SK-N-SH (cell line): Measurements from ENCODE around the gene CTBP1.

Source experiments
- CTCF ChIP-seq: fragments of 200-600 bp; sonication (generic); IDR thresholded peaks from 2 replicates; pipeline ENCODE4 v1.6.1; 2017; ENCODE audit warnings: antibody characterized with exemption, mild to moderate bottlenecking, moderate library complexity
- EP300 ChIP-seq, 2 experiments: IDR thresholded peaks; 2 replicates each; pipeline versions ENCODE4 v1.4.0 to v1.6.1; 2012; ENCODE audit warnings: borderline replicate concordance in 1 of 2, low read depth in 1 of 2, low read length in 1 of 2
- EZH2phosphoT487 ChIP-seq: fragments of 200-600 bp; sonication (generic); IDR thresholded peaks from 2 replicates; pipeline ENCODE4 v1.6.1; 2017; ENCODE audit warnings: low read depth, mixed run types, mild to moderate bottlenecking, antibody characterized with exemption, moderate library complexity, borderline replicate concordance
- MEF2A ChIP-seq: IDR thresholded peaks from 2 replicates; pipeline ENCODE4 v1.4.0; 2012; ENCODE audit warnings: low read depth, borderline replicate concordance
- NFIC ChIP-seq: IDR thresholded peaks from 2 replicates; pipeline ENCODE4 v1.4.0; 2012; ENCODE audit warnings: borderline replicate concordance
- PBX3 ChIP-seq: IDR thresholded peaks from 2 replicates; pipeline ENCODE4; 2012
- RAD21 ChIP-seq: IDR thresholded peaks from 2 replicates; pipeline ENCODE4 v1.6.1; 2012; ENCODE audit warnings: mild to moderate bottlenecking, low read length
- RFX5 ChIP-seq: IDR thresholded peaks from 2 replicates; pipeline ENCODE4 v1.6.1; 2012; ENCODE audit warnings: mild to moderate bottlenecking, improper control_type of control experiment, low read length
- TEAD4 ChIP-seq: IDR thresholded peaks from 2 replicates; pipeline ENCODE4 v1.4.0; 2012; ENCODE audit warnings: mild to moderate bottlenecking, borderline replicate concordance; ENCODE audit not compliant: insufficient read depth
- YY1 ChIP-seq: IDR thresholded peaks from 2 replicates; pipeline ENCODE4 v1.4.0; 2012; ENCODE audit warnings: low read depth, mild to moderate bottlenecking
- TF ChIP-seq, protein P1 (sequence below): IDR thresholded peaks from 2 replicates; pipeline ENCODE4 v1.4.0; 2012; ENCODE audit warnings: low read depth, borderline replicate concordance

DNA sequence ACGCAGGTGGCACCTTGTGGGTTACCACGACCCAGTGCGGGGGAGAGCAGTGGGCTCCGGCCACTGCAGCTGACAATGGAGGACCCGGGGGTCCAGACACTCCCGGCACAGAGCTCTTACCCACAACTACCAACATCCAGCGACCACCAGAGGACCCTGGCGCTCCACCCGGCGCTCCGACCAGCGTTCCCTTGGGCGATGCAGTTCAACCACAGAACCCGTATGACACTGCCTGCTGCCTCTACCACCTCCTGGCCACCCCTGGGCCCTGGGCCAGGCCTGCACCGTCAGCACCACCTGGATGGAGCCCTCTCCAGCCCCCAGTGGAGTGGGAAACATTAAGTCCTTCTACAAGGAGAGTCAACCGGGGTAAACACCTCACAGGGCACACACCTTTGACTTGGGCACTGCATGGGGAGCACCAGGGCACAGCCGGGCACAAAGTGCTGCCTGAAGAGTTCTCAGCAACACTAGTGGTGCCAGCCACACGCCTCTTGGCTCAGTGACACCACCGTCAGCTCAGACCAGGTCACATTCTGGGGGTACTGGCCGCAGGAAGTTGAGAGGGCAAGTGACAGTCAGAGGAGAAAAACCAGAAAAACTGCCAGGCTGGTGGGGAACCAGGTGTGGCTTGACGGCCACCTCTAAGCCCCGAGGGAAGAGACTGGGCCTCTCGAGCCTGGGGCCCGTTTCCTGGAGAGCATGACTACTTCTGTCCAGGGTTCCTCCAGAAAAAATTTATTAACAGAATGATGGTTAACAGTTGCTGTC, 2.6 kb downstream of the CTBP1 start:
- no peak for TF ChIP-seq CTCF
- TF ChIP-seq RAD21 = no peak
- TF ChIP-seq, protein P1, sequence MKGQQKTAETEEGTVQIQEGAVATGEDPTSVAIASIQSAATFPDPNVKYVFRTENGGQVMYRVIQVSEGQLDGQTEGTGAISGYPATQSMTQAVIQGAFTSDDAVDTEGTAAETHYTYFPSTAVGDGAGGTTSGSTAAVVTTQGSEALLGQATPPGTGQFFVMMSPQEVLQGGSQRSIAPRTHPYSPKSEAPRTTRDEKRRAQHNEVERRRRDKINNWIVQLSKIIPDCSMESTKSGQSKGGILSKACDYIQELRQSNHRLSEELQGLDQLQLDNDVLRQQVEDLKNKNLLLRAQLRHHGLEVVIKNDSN = no peak
- no peak for TF ChIP-seq MEF2A
- TF ChIP-seq EZH2phosphoT487 = no peak
- TF ChIP-seq NFIC = no peak
- TF ChIP-seq EP300 (IDR thresholded peaks at IDR 0.05; ENCODE audit: borderline replicate concordance in 1 of 2, low read depth in 1 of 2, low read length in 1 of 2) = no peak
- no peak for TF ChIP-seq RFX5
- no peak for TF ChIP-seq PBX3
- TF ChIP-seq YY1 = no peak
- TF ChIP-seq TEAD4 = no peak
